Mammary epithelial cell (primary cell): Measurements from ENCODE around the gene ZNF726.

Source experiments
- CTCF ChIP-seq, 2 donors: IDR thresholded peaks in 1 of 2; conservative IDR thresholded peaks in 1 of 2; 2 replicates each; pipeline ENCODE4 v1.5.1; 2011 to 2012; ENCODE audit warnings: inconsistent platforms in 2 of 2, low read length in 2 of 2, mild to moderate bottlenecking in 2 of 2, control low read depth in 1 of 2, low read depth in 1 of 2; ENCODE audit not compliant: insufficient read depth in 1 of 2; ENCODE audit errors: extremely low read depth in 1 of 2
- EZH2 ChIP-seq: IDR thresholded peaks from 2 replicates; pipeline ENCODE4 v1.6.1; 2012; ENCODE audit warnings: low read length, inconsistent platforms, borderline replicate concordance

DNA sequence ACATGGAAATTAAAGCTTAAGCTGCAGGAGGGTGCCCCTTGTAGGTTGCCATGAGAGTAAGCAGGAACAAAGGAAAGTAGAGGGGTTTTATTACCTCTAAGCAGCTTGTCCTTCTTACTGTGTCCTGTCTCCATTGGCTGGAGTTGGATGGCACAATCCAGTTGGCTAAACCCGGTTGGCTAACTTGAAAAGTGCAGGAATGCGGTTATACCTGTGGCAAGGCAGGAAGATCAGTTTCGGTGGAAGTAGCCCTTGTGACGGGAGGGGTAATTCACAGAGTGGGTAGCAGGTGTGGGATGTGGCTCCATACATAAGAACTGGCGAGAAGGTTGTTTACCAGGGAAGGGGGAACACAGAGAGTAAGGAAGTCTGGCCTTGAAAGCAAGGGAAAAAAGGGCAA is 3.2 kb downstream of the ZNF726 start:
- TF ChIP-seq CTCF (conservative IDR thresholded peaks at IDR 0.05 in 1 of 2, IDR thresholded peaks at IDR 0.05 in 1 of 2; ENCODE audit: extremely low read depth in 1 of 2, insufficient read depth in 1 of 2, low read depth in 1 of 2, low read length in 2 of 2): no peak
- TF ChIP-seq EZH2: no peak
